Ectodermal cell (in vitro differentiated cells): ENCODE measurements around the gene XPO5.

Source experiments
- H3K27ac ChIP-seq: 2 replicates; pipeline ENCODE4 v1.7.0; 2013; ENCODE audit warnings: mild to moderate bottlenecking, low read depth, low read length; ENCODE audit not compliant: insufficient read depth, poor library complexity, severe bottlenecking
- H3K27me3 ChIP-seq: 2 replicates; pipeline ENCODE4 v1.7.0; 2013; ENCODE audit warnings: mild to moderate bottlenecking, low read length; ENCODE audit not compliant: insufficient read depth, control insufficient read depth, poor library complexity, severe bottlenecking
- H3K36me3 ChIP-seq: one replicate; pipeline ENCODE4 v1.7.0; 2013; ENCODE audit warnings: low read length; ENCODE audit not compliant: control insufficient read depth, insufficient read depth
- H3K4me1 ChIP-seq: one replicate; pipeline ENCODE4 v1.7.0; 2013; ENCODE audit warnings: low read length; ENCODE audit not compliant: control insufficient read depth, insufficient read depth
- H3K4me3 ChIP-seq: 2 replicates; pipeline ENCODE4 v1.7.0; 2013; ENCODE audit warnings: low read depth, low read length, control low read depth; ENCODE audit not compliant: insufficient read depth
- H3K9me3 ChIP-seq: 2 replicates; pipeline ENCODE4 v1.7.0; 2013; ENCODE audit warnings: mild to moderate bottlenecking, low read length, moderate library complexity; ENCODE audit not compliant: control insufficient read depth
- WGBS, 2 experiments: methylation state at CpG; one replicate each; pipeline ENCODE4 v1.1.7; 2013; ENCODE audit warnings: missing lambda C conversion rate in 2 of 2; 5-methylcytosine and 5-hydroxymethylcytosine counted together

XPO5 gene

GRCh38 chr6:43492673-43493072 lies 83.2 kb downstream of the XPO5 start:
- Histone ChIP-seq H3K27ac (no peak overlapping the region), H3K4me3 (no peak overlapping the region), H3K4me1 (peaks cover 31% of the 10 kb centered on the region), H3K9me3 (no peaks in the 10 kb centered on the region), H3K27me3 (no peaks in the 10 kb centered on the region), H3K36me3 (no peaks in the 10 kb centered on the region)
- WGBS, 2 experiments, result 79 to 80% methylated on average over 3 of the region's 3 CpGs

DNA sequence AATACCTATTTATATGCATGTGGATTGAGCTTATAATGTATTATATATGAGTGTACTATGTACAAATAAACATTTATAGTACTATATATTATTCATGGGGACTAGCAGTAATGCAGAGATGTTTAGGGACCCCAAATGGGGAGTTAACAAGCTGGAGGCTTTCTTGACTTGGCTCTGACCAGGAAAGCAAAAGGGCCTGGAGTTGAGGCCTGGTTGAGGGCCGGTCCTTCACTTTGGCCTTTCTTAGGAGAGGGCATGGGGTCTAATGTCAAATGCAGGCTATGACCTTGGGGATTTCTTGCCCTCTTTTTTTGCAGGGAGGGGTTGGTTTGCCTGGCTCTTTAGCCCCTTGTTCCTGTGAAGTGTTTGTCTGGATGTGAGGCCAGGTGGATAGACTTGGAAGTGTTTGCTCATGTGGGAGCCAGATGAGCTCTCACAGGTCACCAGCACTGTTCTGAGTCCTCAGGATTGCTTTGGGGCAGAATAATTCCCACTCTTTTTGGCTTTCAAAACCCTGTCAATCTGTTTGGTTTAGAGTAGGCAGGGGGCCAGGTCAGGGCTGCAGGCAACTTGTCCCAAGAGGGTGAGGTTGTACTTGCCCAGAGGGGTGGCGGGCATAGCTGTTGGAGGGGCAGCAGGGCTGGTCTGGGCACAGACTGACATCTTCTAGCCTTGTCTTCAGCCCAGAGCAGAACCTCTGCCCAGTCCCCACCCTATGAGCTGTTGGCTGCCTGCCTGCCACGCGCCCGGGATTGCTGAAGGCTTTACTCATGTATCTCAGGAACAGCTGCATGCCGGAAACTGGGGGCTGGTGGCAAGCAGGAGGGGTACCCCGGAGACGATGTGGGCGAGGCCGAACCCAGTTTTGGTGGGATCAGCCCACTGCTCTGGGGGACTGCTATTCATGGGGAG lies 83.8 kb downstream of the XPO5 start:
- H3K36me3 ChIP-seq, result no peaks in the 10 kb centered on the region
- H3K9me3 ChIP-seq, result no peaks in the 10 kb centered on the region
- H3K27me3 ChIP-seq, result no peaks in the 10 kb centered on the region
- H3K4me1 ChIP-seq, result peaks cover 31% of the 10 kb centered on the region
- no peak overlapping the region for H3K27ac ChIP-seq
- H3K4me3 ChIP-seq, result no peak overlapping the region
- 92 to 94% methylated on average over 10 of the region's 10 CpGs for WGBS, 2 experiments

GRCh38 chr6:43490523-43490939 lies 85.3 kb downstream of the XPO5 start:
- Histone ChIP-seq H3K9me3 (no peaks in the 10 kb centered on the region), H3K27me3 (no peaks in the 10 kb centered on the region), H3K4me3 (no peak overlapping the region), H3K36me3 (no peaks in the 10 kb centered on the region), H3K4me1 (peaks cover 23% of the 10 kb centered on the region), H3K27ac (no peak overlapping the region)
- 96 to 97% methylated on average over 6 of the region's 6 CpGs for WGBS, 2 experiments

GRCh38 chr6:43489277-43490072 lies 86.4 kb downstream of the XPO5 start:
- Histone ChIP-seq H3K4me3 (no peak overlapping the region), H3K36me3 (no peaks in the 10 kb centered on the region), H3K4me1 (peaks cover 20% of the 10 kb centered on the region), H3K27me3 (no peaks in the 10 kb centered on the region), H3K27ac (peak overlapping the region; percentile 68), H3K9me3 (no peaks in the 10 kb centered on the region)
- WGBS, 2 experiments, result 82 to 84% methylated on average over 12 of the region's 12 CpGs

GRCh38 chr6:43488667-43489276 lies 87.1 kb downstream of the XPO5 start:
- Histone ChIP-seq H3K27ac (peak overlapping the region; percentile 68), H3K9me3 (no peaks in the 10 kb centered on the region), H3K27me3 (no peaks in the 10 kb centered on the region), H3K36me3 (no peaks in the 10 kb centered on the region), H3K4me1 (peaks cover 20% of the 10 kb centered on the region), H3K4me3 (no peak overlapping the region)
- 88 to 93% methylated on average over 4 of the region's 4 CpGs for WGBS, 2 experiments

DNA sequence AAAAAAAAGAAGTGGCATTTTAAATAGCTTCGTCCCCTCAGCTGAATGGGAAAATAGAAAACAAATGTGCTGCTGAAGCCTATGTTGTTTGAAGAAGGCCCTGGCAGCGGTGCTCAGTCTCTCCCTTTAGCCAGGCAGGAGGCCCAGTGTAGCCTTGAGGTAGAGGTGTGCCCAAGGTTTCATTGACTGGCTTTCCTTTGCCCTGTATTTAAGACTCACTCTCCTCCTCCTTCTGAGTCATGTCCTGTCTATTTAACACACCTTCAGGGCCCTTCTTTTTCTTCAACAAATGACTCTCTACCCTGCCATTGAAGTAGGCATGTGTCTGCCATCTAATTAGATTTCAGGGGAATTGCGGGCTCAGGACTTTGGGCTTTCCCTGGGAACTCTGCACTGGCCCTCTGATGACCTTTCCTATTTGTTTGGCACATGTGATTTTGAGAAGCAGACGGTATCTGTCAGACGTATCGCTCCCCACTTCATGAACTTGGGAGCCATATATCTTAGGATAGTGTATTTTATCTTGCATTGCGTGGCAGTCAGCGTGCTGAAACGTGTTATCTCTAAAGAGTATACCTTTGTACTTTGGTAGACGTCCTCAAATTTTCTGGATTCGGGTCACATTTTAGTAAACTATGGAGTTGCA lies 94.1 kb downstream of the XPO5 start:
- WGBS, 2 experiments, result 90 to 91% methylated on average over 11 of the region's 11 CpGs
- Histone ChIP-seq H3K36me3 (no peaks in the 10 kb centered on the region), H3K9me3 (no peaks in the 10 kb centered on the region), H3K27ac (no peak overlapping the region), H3K4me1 (peaks cover 11% of the 10 kb centered on the region), H3K4me3 (no peak overlapping the region), H3K27me3 (no peaks in the 10 kb centered on the region)

DNA sequence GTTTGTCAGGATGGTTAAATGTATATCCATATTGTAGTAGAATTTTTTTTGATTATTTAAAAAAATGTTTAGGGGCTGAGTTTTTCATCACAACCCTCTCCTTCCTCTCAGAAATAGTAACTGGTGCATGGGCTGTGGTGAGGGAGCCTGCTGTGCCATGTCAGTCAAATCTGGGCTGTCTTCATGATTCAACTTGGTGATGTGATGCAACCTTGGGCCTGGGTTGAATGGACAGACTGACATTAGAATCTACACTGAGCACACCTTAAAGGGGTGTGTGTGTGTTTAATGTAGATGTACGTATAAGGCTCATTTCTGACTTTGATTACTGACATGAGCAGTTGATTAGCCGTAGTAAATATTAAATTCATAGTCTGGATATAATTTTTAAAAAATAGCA lies 94.8 kb downstream of the XPO5 start:
- Histone ChIP-seq H3K27me3 (no peaks in the 10 kb centered on the region), H3K9me3 (no peaks in the 10 kb centered on the region), H3K27ac (no peak overlapping the region), H3K36me3 (no peaks in the 10 kb centered on the region), H3K4me3 (no peak overlapping the region), H3K4me1 (peaks cover 11% of the 10 kb centered on the region)
- 80 to 94% methylated on average over 1 of the region's 2 CpGs for WGBS, 2 experiments

- 51 to 60% methylated on average over 3 of the region's 3 CpGs for WGBS, 2 experiments
- Histone ChIP-seq H3K36me3 (no peaks in the 10 kb centered on the region), H3K4me1 (peaks cover 11% of the 10 kb centered on the region), H3K27ac (no peak overlapping the region), H3K9me3 (no peaks in the 10 kb centered on the region), H3K27me3 (no peaks in the 10 kb centered on the region), H3K4me3 (peak overlapping the region; percentile 70)
Observed at GRCh38 chr6:43478008-43478372, 97.8 kb downstream of the XPO5 start.

DNA sequence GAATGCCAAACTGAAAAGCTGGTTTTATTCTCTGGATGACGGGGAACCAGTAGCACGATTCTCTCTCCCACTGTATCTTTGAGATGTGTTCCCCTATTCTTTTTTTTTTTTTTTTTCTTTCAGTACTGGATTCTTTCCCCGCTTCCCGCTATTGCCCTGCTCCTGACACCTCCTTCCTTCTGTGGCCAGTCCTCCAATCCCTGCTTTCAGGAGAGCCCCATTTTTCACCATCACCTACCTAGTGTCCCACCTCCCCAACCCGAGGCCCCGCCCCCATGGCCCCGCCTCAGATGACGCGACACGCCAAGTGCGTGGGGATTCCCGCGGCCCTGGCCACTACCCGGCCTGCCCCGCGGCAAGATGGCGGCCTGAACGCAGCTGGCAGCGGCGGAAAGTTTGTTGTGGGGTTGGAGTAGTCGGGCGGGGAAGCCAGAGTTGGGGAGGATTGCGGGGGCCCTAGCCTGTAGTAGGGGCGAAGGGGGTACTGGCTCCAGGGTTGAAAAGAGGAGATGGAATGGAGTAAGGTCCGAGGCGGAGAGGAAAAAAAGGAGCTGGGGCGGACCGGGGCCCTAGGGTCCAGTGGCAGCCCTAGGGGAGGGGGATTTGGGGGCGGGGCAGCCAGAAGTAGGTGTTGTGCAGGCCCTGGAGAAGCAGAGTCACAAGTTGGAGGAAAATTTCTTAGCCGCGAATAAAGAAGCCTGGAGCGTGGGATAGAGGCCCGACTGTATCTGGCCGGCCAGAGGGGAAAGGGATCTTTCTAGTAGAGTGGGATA lies 98.4 kb downstream of the XPO5 start, which contains the start of gene TJAP1:
Gene TJAP1, plus strand, starts transcription at position 336 of the 773 bp plus-strand sequence. CDS start 21,432 bp downstream, outside the sequence.
- Histone ChIP-seq H3K4me3 (peak within 1 kb of the TSS; percentile 70), H3K27ac (peak within 1 kb of the TSS; percentile 73), H3K4me1 (peaks cover 11% of the 10 kb centered on the region), H3K36me3 (no peaks in the 10 kb centered on the region), H3K9me3 (no peaks in the 10 kb centered on the region), H3K27me3 (no peaks in the 10 kb centered on the region)
- 3 to 4% methylated on average over 34 of the region's 34 CpGs for WGBS, 2 experiments
